Kidney (tissue), 14 donors: ENCODE measurements around the gene NGFR. TPM values are rescaled to one million over a fixed set of nuclear protein-coding genes. Genes with fewer than 3 reads are reported as not detected.
A peak's percentile ranks its signal among the peaks of the same experiment; 100 is the strongest.

Experiments used
- DNase-seq, 5 donors: peaks; one replicate each; pipeline ENCODE4 v3.0.0-alpha.2; 2013 to 2020
- FAIRE-seq: peaks from 2 replicates; lab custom pipeline; 2012; peaks lifted over from hg19 to GRCh38; lab: Jason Lieb, UNC
- H3K27ac ChIP-seq, 2 donors: one replicate each; pipeline ENCODE4 v1.7.0; 2013; ENCODE audit warnings: low read depth in 2 of 2, low read length in 2 of 2, inconsistent platforms in 1 of 2
- H3K27me3 ChIP-seq: one replicate; pipeline ENCODE4 v1.7.1; 2013; ENCODE audit warnings: low read length, inconsistent platforms; ENCODE audit not compliant: control insufficient read depth, insufficient read depth
- H3K36me3 ChIP-seq, 3 donors: one replicate each; pipeline versions ENCODE4 v1.7.0 to v1.7.1; 2013; ENCODE audit warnings: low read length in 3 of 3, control low read depth in 1 of 3, inconsistent platforms in 1 of 3; ENCODE audit not compliant: insufficient read depth in 3 of 3, control insufficient read depth in 2 of 3
- H3K4me1 ChIP-seq, 3 donors: one replicate each; pipeline versions ENCODE4 v1.7.0 to v1.7.1; 2013; ENCODE audit warnings: low read length in 3 of 3, inconsistent platforms in 1 of 3, low read depth in 1 of 3; ENCODE audit not compliant: control insufficient read depth in 2 of 3, insufficient read depth in 2 of 3
- H3K4me3 ChIP-seq, 3 donors: one replicate each; pipeline versions ENCODE4 v1.7.0 to v1.8.1; 2013; ENCODE audit warnings: low read length in 3 of 3, control low read depth in 1 of 3, inconsistent platforms in 1 of 3
- H3K9ac ChIP-seq, 3 donors: one replicate each; pipeline versions ENCODE4 v1.7.0 to v1.7.1; 2013; ENCODE audit warnings: low read length in 3 of 3, control low read depth in 1 of 3, inconsistent platforms in 1 of 3
- H3K9me3 ChIP-seq, 3 donors: one replicate each; pipeline versions ENCODE4 v1.7.0 to v1.7.1; 2013; ENCODE audit warnings: low read length in 3 of 3, control low read depth in 1 of 3, inconsistent platforms in 1 of 3; ENCODE audit not compliant: control insufficient read depth in 2 of 3, insufficient read depth in 1 of 3
- CTCF ChIP-seq: IDR thresholded peaks from 3 replicates; pipeline ENCODE4 v1.5.1; 2012; ENCODE audit warnings: mild to moderate bottlenecking, moderate library complexity, borderline replicate concordance; ENCODE audit not compliant: insufficient read depth; ENCODE audit errors: extremely low read depth
- intact Hi-C: fragments of 100-400 bp; cut with DNase I; formaldehyde crosslinking; loops from one replicate; pipeline ENCODE4 v1.11.1; 2022
- polyA plus RNA-seq: library from polyadenylated mRNA; stranded (reverse); fragments of 350-450 nt; fragmentation: Illumina TruSeq; extraction: RNeasy Lipid Tissue Mini Kit (QIAGEN cat#74804); gene quantifications from one replicate; pipeline ENCODE4 v1.2.3, GENCODE V29; 2014; ENCODE audit warnings: low read depth, low replicate concordance; ENCODE audit not compliant: insufficient read depth
- total RNA-seq: library from RNA; stranded (reverse); fragmentation: NEBNext Ultra II Directional; extraction: Animal tissue kit (Norgen Biotek cat#: 25700); gene quantifications from one replicate; pipeline ENCODE4 v1.2.1, GENCODE V29; 2021
- donor health status: control.
- donor health status: control.
- donor health status: control.
- donor health status: control.
- donor health status: control.
- donor health status: DM: yes; HTN: yes; CAD: no.
- donor health status: Normal renal cell carcinoma (clear cell type).

NGFR gene
- total and polyA plus RNA-seq, 2 donors from 2014 or later: 9.4 to 13.2 TPM

DNA sequence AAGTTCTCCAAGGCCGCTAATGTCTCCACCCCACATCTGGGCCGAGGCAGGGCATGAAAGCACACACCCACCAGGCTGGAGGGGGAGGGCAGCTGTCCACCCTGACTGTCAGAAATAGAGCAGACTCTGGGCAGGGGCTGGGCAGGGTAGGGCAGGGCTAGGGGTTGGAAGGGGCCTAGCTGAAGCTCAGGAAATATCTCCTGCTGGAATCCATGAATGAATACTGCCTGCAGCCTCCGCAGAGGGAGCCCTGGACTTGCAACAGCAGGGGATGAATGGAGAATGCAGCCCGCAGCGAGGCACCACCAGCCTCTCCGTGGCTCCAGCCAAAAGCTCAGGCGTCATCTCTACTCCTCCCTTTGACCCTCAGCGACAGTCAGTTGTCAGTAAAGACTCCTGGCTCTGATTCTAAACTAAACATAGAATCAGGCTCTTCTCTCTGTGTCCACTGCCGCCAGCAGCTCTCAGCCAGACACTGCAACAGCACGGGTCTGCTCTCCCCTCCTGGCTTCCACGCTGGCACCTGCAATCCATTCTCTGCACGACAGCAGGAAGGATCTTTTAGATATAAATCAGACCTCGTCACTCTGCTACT is 23.9 kb upstream of the NGFR start:
- Histone ChIP-seq H3K27ac (no peak overlapping the region), H3K4me3 (no peak overlapping the region), H3K9me3 (peaks cover 0 to 3% (median 2%) of the 10 kb centered on the region in 3 donors), H3K4me1 (peaks cover 0 to 7% (median 0%) of the 10 kb centered on the region in 3 donors), H3K36me3 (no peaks in the 10 kb centered on the region), H3K9ac (no peak overlapping the region), H3K27me3 (peaks cover 4% of the 10 kb centered on the region)
- peak in 3 of 5 donors; percentile 26 to 37 (median 34) for DNase-seq
- no peak for FAIRE-seq
- TF ChIP-seq CTCF: no peak
- intact Hi-C loops: no loop called here

- Histone ChIP-seq H3K4me1 (peaks cover 0 to 7% (median 0%) of the 10 kb centered on the region in 3 donors), H3K27me3 (peaks cover 4% of the 10 kb centered on the region), H3K4me3 (no peak overlapping the region), H3K36me3 (no peaks in the 10 kb centered on the region), H3K27ac (no peak overlapping the region), H3K9me3 (peaks cover 0 to 3% (median 2%) of the 10 kb centered on the region in 3 donors), H3K9ac (no peak overlapping the region)
- no peak for FAIRE-seq
- TF ChIP-seq CTCF: no peak
- intact Hi-C loops: no loop called here
- no peak for DNase-seq
Observed at GRCh38 chr17:49471769-49472168, 23.3 kb upstream of the NGFR start.

GRCh38 chr17:49472527-49472926 is 22.6 kb upstream of the NGFR start:
- peaks cover 0 to 7% (median 0%) of the 10 kb centered on the region in 3 donors for H3K4me1 ChIP-seq
- no peak overlapping the region for H3K9ac ChIP-seq
- no peak for FAIRE-seq
- TF ChIP-seq CTCF: no peak
- peaks cover 0 to 3% (median 2%) of the 10 kb centered on the region in 3 donors for H3K9me3 ChIP-seq
- peaks cover 4% of the 10 kb centered on the region for H3K27me3 ChIP-seq
- no peak overlapping the region for H3K27ac ChIP-seq
- H3K4me3 ChIP-seq: no peak overlapping the region
- no peaks in the 10 kb centered on the region for H3K36me3 ChIP-seq
- peak in 2 of 5 donors; percentile 45 to 57 for DNase-seq
- intact Hi-C loops: no loop called here
